Neural progenitor cell (in vitro differentiated cells): ENCODE data around the gene OR8B8. TPM values are rescaled to one million over a fixed set of nuclear protein-coding genes. Genes with fewer than 3 reads are reported as not detected.

Experiments
- DNase-seq: peaks from one replicate; pipeline ENCODE4 v3.0.0-alpha.2; 2016; ENCODE audit warnings: low spot score
- H2AFZ ChIP-seq: fragments of 200-600 bp; sonication (generic); replicated peaks from 2 replicates; pipeline ENCODE4 v1.6.1; 2016; ENCODE audit warnings: antibody characterized with exemption
- H3F3A ChIP-seq: fragments of 200-600 bp; sonication (generic); 2 replicates; pipeline ENCODE4 v1.6.1; 2016; ENCODE audit warnings: antibody characterized with exemption, low read depth
- H3K27ac ChIP-seq: fragments of 200-600 bp; sonication (generic); 2 replicates; pipeline ENCODE4 v1.5.1; 2016; ENCODE audit warnings: mild to moderate bottlenecking
- H3K27me3 ChIP-seq: fragments of 200-600 bp; sonication (generic); 2 replicates; pipeline ENCODE4 v1.6.1; 2016; ENCODE audit warnings: mild to moderate bottlenecking, moderate library complexity
- H3K36me3 ChIP-seq: fragments of 200-600 bp; sonication (generic); 2 replicates; pipeline ENCODE4 v1.5.1; 2016
- H3K4me1 ChIP-seq: fragments of 200-600 bp; sonication (generic); 2 replicates; pipeline ENCODE4 v1.6.1; 2016; ENCODE audit warnings: mixed run types
- H3K4me2 ChIP-seq: fragments of 200-600 bp; sonication (generic); 2 replicates; pipeline ENCODE4 v1.6.1; 2016
- H3K4me3 ChIP-seq: fragments of 200-600 bp; sonication (generic); 2 replicates; pipeline ENCODE4 v1.5.1; 2016
- H3K79me2 ChIP-seq: fragments of 200-600 bp; sonication (generic); 2 replicates; pipeline ENCODE4 v1.6.1; 2016; ENCODE audit warnings: low read depth
- H3K9ac ChIP-seq: fragments of 200-600 bp; sonication (generic); 2 replicates; pipeline ENCODE4 v1.6.1; 2016
- H3K9me3 ChIP-seq: fragments of 200-600 bp; sonication (generic); 2 replicates; pipeline ENCODE4 v1.5.1; 2016; ENCODE audit warnings: low read depth
- H4K20me1 ChIP-seq: fragments of 200-600 bp; sonication (generic); 2 replicates; pipeline ENCODE4 v1.6.1; 2016; ENCODE audit warnings: low read depth
- H3K27ac Mint-ChIP-seq: 3 replicates; pipeline ENCODE4 v1.8.0; 2021; ENCODE audit warnings: mixed read lengths
- H3K27me3 Mint-ChIP-seq: 2 replicates; pipeline ENCODE4 v1.8.0; 2022; ENCODE audit warnings: low read depth, mild to moderate bottlenecking, inconsistent platforms, moderate library complexity, mixed read lengths; ENCODE audit not compliant: insufficient read depth
- H3K36me3 Mint-ChIP-seq: 3 replicates; pipeline ENCODE4 v1.8.0; 2021; ENCODE audit warnings: mixed read lengths
- H3K4me1 Mint-ChIP-seq: 3 replicates; pipeline ENCODE4 v1.8.0; 2021; ENCODE audit warnings: mixed read lengths
- H3K4me3 Mint-ChIP-seq: 3 replicates; pipeline ENCODE4 v1.8.0; 2021; ENCODE audit warnings: mild to moderate bottlenecking, moderate library complexity, mixed read lengths
- H3K9me3 Mint-ChIP-seq: 3 replicates; pipeline ENCODE4 v1.8.0; 2020; ENCODE audit warnings: mixed read lengths
- EZH2 ChIP-seq: fragments of 200-600 bp; sonication (generic); IDR thresholded peaks from 2 replicates; pipeline ENCODE4 v1.6.1; 2017; ENCODE audit warnings: antibody characterized with exemption, mild to moderate bottlenecking, moderate library complexity
- EZH2phosphoT487 ChIP-seq: fragments of 200-600 bp; sonication (generic); IDR thresholded peaks from 2 replicates; pipeline ENCODE4 v1.6.1; 2017; ENCODE audit warnings: antibody characterized with exemption
- total RNA-seq: library from RNA; depleted of rRNA; stranded (reverse); fragments of >200 nt; gene quantifications from 2 replicates; pipeline ENCODE4 v1.2.3, GENCODE V29; 2015; ENCODE audit warnings: low replicate concordance
- TF ChIP-seq, protein P1 (sequence below): fragments of 200-600 bp; sonication (generic); IDR thresholded peaks from 2 replicates; pipeline ENCODE4 v1.5.1; 2017; ENCODE audit warnings: antibody characterized with exemption, mild to moderate bottlenecking

The OR8B8 gene
- total RNA-seq, 1 donor from 2014 or later = not detected

DNA sequence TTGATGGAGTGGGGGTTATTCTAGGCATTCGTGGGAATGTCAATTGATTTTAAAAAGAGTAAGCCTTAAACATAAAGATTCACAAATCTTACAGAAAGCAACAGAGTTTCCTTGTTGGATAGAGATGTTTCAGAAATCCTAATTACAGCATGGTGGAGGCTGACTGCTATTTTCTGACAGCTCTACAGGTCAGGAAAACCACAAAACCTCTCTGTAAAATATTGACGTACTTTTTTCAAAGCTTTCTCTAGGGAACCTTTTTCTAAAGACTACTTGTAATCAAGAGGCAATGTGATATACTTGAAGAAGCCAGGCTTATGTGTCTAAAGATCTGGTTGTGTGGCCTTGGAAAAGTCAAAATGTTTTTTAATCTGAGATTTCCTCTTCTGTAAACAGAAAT lies 9.1 kb upstream of the OR8B8 start:
- no peak overlapping the region for H3K4me2 ChIP-seq
- H3K79me2 ChIP-seq = no peaks in the 10 kb centered on the region
- TF ChIP-seq EZH2phosphoT487 = no peak
- no peak for TF ChIP-seq EZH2
- TF ChIP-seq, protein P1, sequence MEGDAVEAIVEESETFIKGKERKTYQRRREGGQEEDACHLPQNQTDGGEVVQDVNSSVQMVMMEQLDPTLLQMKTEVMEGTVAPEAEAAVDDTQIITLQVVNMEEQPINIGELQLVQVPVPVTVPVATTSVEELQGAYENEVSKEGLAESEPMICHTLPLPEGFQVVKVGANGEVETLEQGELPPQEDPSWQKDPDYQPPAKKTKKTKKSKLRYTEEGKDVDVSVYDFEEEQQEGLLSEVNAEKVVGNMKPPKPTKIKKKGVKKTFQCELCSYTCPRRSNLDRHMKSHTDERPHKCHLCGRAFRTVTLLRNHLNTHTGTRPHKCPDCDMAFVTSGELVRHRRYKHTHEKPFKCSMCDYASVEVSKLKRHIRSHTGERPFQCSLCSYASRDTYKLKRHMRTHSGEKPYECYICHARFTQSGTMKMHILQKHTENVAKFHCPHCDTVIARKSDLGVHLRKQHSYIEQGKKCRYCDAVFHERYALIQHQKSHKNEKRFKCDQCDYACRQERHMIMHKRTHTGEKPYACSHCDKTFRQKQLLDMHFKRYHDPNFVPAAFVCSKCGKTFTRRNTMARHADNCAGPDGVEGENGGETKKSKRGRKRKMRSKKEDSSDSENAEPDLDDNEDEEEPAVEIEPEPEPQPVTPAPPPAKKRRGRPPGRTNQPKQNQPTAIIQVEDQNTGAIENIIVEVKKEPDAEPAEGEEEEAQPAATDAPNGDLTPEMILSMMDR = no peak
- H3K4me3 Mint-ChIP-seq = no peak overlapping the region
- peaks cover 5% of the 10 kb centered on the region for H3K9me3 Mint-ChIP-seq
- no peak overlapping the region for H3K4me3 ChIP-seq
- DNase-seq = no peak
- no peaks in the 10 kb centered on the region for H3K27me3 ChIP-seq
- no peaks in the 10 kb centered on the region for H3K4me1 ChIP-seq
- peaks cover 2% of the 10 kb centered on the region for H3K27me3 Mint-ChIP-seq
- no peak overlapping the region for H3K9ac ChIP-seq
- H3K4me1 Mint-ChIP-seq = no peaks in the 10 kb centered on the region
- H3K27ac ChIP-seq = no peak overlapping the region
- no peaks in the 10 kb centered on the region for H3K36me3 Mint-ChIP-seq
- no peaks in the 10 kb centered on the region for H3F3A ChIP-seq
- no peak overlapping the region for H2AFZ ChIP-seq
- no peaks in the 10 kb centered on the region for H3K9me3 ChIP-seq
- H4K20me1 ChIP-seq = no peaks in the 10 kb centered on the region
- no peaks in the 10 kb centered on the region for H3K36me3 ChIP-seq
- no peak overlapping the region for H3K27ac Mint-ChIP-seq

DNA sequence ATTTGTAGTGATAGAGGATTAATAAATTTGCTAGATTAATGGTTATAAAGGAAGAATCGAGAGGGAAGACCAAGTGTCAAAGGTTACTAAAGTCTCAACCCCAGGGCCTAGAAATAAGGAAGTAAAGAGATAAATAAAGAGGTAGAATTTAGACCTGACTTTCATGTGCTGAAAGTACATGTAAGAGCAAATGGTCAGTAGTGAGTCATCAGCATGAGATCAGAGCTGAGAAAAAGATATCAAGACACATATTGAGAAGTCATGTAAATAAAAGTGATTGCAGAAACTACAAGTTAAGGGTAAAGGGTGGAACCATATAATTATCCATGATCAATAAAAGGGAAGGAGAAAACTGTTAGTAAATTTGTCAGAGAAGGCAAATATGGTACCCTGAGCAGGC lies 1.4 kb upstream of the OR8B8 start:
- Histone ChIP-seq H3F3A (no peaks in the 10 kb centered on the region), H3K4me3 (no peak overlapping the region), H3K36me3 (no peaks in the 10 kb centered on the region), H3K27ac (no peak overlapping the region), H3K79me2 (no peaks in the 10 kb centered on the region), H2AFZ (no peak overlapping the region), H3K9me3 (no peaks in the 10 kb centered on the region), H3K9ac (no peak overlapping the region), H3K4me1 (no peaks in the 10 kb centered on the region), H3K27me3 (peaks cover 7% of the 10 kb centered on the region), H3K4me2 (no peak overlapping the region), H4K20me1 (no peaks in the 10 kb centered on the region)
- H3K27ac Mint-ChIP-seq = no peak overlapping the region
- H3K9me3 Mint-ChIP-seq = peaks cover 5% of the 10 kb centered on the region
- DNase-seq = no peak
- peaks cover 13% of the 10 kb centered on the region for H3K4me1 Mint-ChIP-seq
- H3K27me3 Mint-ChIP-seq = no peaks in the 10 kb centered on the region
- no peaks in the 10 kb centered on the region for H3K36me3 Mint-ChIP-seq
- H3K4me3 Mint-ChIP-seq = no peak overlapping the region
- TF ChIP-seq, protein P1 = no peak
- no peak for TF ChIP-seq EZH2
- no peak for TF ChIP-seq EZH2phosphoT487

DNA sequence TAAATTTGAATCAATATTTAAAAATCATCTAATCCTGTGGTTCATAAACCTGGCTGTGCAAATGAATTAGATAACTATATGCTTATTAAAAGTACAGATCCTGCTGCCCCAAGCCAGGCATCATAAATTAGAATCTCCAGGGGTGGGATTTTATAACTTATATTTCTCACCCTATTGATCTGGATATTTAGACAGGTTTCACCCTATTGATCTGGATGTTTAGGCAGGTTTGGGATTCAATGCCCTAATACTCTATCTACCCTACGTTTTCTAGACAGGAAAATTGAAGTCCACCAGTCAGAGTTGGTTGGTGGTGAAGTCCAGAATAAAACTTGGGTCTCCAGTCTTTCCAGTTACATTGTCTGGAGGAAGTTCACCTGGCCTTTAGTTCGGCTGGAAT lies 2.6 kb downstream of the OR8B8 start:
- no peak overlapping the region for H2AFZ ChIP-seq
- TF ChIP-seq EZH2 (no peak), EZH2phosphoT487 (no peak)
- TF ChIP-seq, protein P1 = no peak
- H3K9ac ChIP-seq = no peak overlapping the region

More for the DNA sequence above, 2.6 kb downstream of the OR8B8 start:
- no peaks in the 10 kb centered on the region for H4K20me1 ChIP-seq
- DNase-seq = no peak
- Mint-ChIP-seq H3K4me1 (peaks cover 15% of the 10 kb centered on the region), H3K9me3 (no peaks in the 10 kb centered on the region), H3K4me3 (no peak overlapping the region), H3K36me3 (no peaks in the 10 kb centered on the region), H3K27me3 (peaks cover 2% of the 10 kb centered on the region), H3K27ac (no peak overlapping the region)
- no peak overlapping the region for H3K4me3 ChIP-seq
- no peaks in the 10 kb centered on the region for H3K4me1 ChIP-seq
- H3F3A ChIP-seq = no peaks in the 10 kb centered on the region
- no peak overlapping the region for H3K4me2 ChIP-seq
- no peaks in the 10 kb centered on the region for H3K79me2 ChIP-seq
- no peaks in the 10 kb centered on the region for H3K9me3 ChIP-seq
- H3K27ac ChIP-seq = no peak overlapping the region
- no peaks in the 10 kb centered on the region for H3K36me3 ChIP-seq
- H3K27me3 ChIP-seq = peaks cover 7% of the 10 kb centered on the region
